ENCODE data around the gene DENND5A. TPM values are rescaled to one million over a fixed set of nuclear protein-coding genes. Genes with fewer than 3 reads are reported as not detected.

DENND5A gene
- total RNA-seq, 1 donor from 2014 or later, result 103 TPM

DNA sequence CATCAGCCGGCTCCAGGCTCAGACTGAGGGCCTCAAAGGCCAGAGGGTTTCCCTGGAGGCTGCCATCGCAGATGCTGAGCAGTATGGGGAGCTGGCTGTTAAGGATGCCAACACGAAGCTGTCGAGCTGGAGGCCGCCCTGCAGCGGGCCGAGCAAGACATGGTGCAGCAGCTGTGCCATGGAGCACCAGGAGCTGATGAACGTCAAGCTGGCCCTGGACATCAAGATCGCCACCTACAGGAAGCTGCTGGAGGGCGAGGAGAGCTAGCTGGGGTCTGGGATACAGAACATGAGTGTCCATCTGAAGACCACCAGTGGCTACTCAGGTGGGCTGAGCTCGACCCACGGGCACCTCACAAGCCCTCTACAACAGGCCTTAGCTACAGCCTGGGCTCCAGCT is 169.7 kb downstream of the DENND5A start:
- no peak for DNase-seq

DNA sequence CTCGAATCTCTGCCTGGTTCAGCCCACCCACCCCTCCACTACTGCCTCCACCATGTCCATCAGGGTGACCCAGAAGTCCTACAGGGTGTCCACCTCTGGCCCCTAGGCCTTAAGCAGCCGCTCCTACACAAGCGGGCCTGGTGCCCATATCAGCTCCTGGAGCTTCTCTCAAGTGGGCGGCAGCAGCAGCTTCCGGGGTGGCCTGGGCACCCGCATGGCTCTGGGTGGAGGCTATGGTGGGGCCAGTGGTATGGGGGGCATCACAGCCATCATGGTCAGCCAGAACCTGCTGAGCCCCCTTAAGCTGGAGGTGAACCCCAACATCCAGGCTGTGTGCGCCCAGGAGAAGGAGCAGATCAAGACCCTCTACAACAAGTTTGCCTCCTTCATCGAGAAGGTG is 170.7 kb downstream of the DENND5A start:
- no peak for DNase-seq

DNA sequence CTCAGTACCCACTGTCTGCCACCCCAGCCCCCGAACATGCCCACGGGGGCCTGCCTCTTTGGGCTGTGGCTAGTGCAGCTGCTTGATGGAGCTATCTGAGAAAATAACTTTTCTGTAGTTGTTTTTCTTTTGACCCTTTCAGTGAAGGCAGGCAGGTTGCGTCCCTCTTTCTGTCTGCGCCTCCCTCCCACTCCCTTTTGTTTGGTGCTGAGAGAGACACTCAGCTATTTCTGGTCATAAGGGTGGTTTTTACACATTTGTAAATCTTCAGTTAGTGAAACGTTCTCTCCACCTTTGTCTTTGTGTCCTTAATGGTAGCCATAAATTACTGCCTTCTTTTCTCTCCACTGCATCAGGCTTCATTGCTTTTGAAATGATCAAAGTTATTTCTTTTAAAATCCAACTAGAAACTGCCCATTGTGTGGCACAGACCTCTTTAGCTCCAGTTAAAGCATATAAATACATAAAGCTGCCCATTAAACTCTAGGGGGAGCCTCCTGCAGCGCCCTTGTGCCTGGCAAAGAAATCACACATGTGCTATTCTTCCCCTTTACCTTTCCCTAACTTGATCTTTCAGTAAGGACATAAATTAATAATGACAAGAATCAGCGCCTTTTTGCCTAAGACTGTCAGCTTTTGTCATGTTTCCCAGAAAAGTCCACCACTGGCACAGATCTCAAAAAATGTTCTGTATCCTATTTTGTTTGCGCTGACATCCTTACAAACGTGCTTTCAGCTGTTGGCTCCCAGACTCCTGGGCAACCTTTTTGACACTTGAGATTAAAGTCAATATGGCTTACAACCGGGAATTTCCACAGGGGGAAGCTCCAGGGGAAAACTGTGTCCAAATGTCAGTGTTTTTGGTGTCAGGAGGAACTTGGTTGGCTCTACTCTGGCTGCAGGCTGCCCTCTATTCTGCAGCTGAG is 172.0 kb downstream of the DENND5A start:
- DNase-seq, result no peak

DNA sequence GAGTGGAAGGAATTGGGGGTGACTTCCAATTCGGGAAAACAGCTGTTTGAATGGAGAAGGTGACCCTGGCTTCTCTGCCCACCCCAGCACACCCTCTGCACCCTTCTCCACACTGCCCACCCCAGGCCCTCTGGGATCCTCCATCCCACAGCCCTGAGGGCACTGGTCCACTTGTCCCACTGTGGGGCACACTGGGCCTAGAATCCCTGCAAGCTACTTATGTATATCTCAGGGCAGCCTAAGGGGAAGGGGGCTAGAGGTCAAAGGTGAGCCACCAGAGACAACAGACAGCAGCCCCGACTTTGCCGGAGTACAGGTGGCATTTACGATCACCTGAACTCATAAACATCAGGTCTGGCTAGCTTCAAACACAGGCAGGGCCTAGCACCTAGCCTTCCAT is 173.1 kb downstream of the DENND5A start:
- DNase-seq, result no peak

DNA sequence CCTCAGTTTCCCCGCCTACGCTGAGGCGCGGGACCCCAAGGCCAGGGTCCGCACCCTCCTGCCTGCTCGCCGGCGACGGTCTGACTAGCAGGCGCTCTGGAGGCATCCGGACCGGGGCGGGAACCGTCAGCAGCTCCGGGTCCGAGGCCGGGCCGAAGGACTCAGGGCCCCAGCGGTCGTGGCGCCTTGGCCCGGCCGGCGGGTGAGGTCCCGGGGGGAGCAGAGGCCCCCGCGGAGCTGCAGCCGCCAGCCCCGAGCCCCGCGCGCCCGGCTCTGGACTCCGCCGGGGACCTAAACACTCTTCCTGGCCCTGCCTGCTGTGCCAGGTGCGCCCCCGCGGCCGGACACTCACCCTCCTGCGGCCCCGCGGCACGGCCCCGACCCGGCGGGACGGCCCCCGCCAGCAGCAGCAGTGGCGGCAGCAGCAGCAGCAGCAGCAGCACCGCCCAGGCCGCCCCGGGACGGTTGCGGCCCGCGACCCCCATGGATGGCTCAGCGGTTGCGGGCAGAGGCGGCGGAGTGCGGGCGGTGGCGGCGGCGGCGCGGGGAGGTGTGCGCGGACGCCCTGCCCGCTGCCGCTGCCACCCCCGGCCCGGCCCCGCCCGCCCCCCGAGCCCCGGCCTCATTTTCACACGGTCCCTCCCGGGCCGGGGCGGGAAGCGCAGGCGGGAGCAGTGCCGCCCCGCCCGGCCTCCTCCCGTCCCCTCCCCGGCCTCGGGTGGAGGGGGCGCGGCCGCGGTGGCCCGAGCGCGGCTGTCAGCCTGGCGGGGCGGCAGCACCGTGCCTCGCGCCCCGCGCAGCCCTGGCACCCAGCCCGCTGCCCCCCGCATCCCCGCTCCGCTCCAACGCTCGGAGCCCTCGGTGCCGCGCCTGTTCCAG is 173.9 kb downstream of the DENND5A start, which contains the start of gene SCUBE2:
TSS of gene SCUBE2 (minus strand) at position 556 of the 879 bp plus-strand sequence. CDS start at position 485, 71 bp downstream.
- DNase-seq, result no peak

DNA sequence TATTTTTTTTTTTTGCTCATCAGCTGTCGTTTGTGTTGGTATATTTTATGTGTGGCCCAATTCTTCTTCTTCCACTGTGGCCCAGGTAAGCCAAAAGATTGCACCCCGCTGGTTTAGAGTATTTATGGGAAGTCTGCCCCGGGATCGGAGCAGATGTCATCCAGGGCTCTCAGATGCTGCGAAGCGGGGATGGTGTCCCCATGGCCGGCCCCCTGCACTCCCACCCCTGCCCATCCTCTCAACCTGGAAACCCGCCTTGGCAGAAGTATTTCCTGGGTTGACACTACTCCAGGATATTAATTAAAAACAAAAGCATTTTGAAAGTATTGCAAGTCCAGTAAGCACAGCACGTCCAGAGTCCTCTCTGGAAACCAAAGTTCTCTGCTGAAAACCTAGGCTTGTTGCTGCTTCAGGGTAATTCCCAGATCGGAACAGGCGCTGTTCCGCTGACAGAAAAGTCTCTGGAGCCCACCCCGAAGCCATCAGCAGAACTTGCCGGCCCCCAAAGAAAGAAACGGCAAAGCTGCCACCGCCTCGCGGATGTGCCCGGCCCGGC is 174.6 kb downstream of the DENND5A start:
- peak; percentile 10 for DNase-seq

DNA sequence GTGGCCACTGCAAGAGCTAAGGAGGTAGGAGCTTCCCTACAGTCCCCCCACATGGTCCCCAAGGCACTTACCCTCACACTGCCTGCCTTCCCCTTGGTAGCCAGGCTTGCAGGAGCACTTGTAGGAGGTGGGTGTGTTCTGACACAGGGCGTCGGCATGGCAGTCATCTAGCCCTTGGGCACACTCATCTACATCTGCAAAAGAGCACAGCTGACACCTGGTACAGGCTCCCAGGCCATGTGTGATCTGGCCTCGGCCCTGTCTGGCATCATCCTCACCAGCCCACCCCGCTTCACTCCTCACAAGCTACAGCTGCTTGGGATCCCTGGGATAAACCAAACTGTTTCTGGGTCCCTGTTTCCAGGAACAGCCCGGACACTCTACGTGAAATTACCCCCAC is 175.5 kb downstream of the DENND5A start:
- DNase-seq, result no peak

DNA sequence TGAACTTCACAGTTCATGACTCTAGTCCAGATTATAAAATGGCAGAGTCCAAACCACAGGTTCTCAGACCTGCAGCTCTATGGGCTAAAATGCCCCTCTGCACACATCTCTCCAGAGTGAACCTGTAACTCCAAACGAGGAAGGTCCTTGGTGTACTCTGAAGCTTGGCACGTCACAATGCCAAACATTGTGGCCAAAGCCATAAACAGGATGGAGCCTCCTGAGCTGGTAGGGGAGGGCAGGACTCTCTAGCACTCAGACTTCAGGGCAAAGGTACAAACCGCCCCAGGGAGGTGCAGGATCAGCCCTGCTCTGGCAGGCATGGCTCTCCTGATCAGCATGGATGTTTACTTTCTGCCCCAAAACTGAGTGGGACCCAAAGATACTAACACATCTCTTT is 176.1 kb downstream of the DENND5A start:
- DNase-seq, result no peak

Small RNAs within 50 kb of the gene (small RNA-seq; reads per million reads assigned to genes)
- 0.07 reads per million for gene MIR5691 (ENCODE audit: low replicate concordance)
- not detected for gene RF00017 (ENCODE audit: low replicate concordance)

Other genes starting within 250 kb of the DENND5A start
- gene SCUBE2, start 173.8 kb downstream of the DENND5A start, total RNA-seq, result 15.7 TPM
- gene TMEM41B, start 49.2 kb upstream of the DENND5A start, total RNA-seq, result 33.0 TPM
- 97.8 TPM for gene IPO7, start 119.3 kb upstream of the DENND5A start, total RNA-seq
- 22.3 TPM for gene ZNF143, start 195.7 kb upstream of the DENND5A start, total RNA-seq

Data from skin of body (tissue), 3 donors.